HFF-Myc (cell line): ENCODE data around the gene NRCAM.
"Not testable (repeated sequence)": the region's sequence is repeated elsewhere in the genome, so short reads cannot be mapped to it uniquely, and the experiment has no call there.

Experiments
- DNase-seq: peaks from one replicate; pipeline ENCODE4 v3.0.0-alpha.2; 2011; ENCODE audit warnings: low read depth; ENCODE audit errors: extremely low read depth
- H3K4me3 ChIP-seq: replicated peaks from 2 replicates; pipeline ENCODE4 v1.5.1; 2011; ENCODE audit warnings: low read depth, mild to moderate bottlenecking, control low read depth, low read length
- CTCF ChIP-seq: IDR thresholded peaks from 2 replicates; pipeline ENCODE4 v1.5.1; 2012; ENCODE audit warnings: mild to moderate bottlenecking, low read depth, low read length, control low read depth; ENCODE audit errors: missing control alignments

The NRCAM gene

GRCh38 chr7:108284349-108285002 is 171.8 kb downstream of the NRCAM start:
- H3K4me3 ChIP-seq = no peak overlapping the region
- no peak for DNase-seq
- no peak for TF ChIP-seq CTCF

DNA sequence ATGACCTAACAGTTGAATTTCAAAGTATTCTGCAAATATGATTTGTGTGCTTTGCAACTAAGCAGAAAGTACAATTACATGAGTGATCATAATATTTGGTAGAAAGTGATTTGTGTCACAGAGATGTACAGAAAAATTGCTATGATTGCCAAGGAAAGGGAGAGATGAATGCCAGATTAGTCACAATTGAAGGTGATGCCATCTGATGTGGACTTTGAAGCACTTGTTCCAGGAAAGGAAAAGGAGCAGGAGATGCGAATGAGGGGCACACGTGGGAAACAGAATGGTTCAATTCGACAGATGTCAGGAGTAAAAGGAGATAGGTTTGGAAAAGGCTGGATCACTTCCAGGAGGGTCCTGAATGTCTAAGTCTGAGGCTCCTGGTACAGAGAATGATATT is 173.0 kb downstream of the NRCAM start:
- no peak for DNase-seq
- no peak for TF ChIP-seq CTCF

GRCh38 chr7:108282427-108282996 is 173.7 kb downstream of the NRCAM start:
- no peak for DNase-seq
- no peak overlapping the region for H3K4me3 ChIP-seq
- no peak for TF ChIP-seq CTCF

More for the DNA sequence above, 173.0 kb downstream of the NRCAM start:
- no peak overlapping the region for H3K4me3 ChIP-seq

DNA sequence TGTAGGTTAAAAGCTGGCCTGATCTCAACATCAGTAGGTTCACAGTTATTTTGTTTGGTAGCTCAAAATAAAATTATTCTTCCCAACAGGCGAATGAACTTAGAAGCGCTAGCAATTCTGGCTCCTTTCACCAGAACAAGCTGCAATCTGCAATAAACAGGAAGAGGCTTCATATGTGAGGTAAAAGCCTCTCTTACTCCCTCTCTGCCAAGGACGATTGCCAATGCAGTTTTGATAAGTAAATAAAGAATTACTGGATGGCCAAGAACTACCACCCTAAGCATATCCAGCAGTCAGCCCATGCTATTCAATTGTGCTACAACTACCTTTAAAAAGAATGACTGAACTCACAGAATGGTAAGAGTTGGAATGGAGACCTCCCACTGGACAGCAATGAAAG is 176.1 kb downstream of the NRCAM start:
- DNase-seq = no peak
- no peak overlapping the region for H3K4me3 ChIP-seq
- TF ChIP-seq CTCF = no peak

- no peak overlapping the region for H3K4me3 ChIP-seq
- TF ChIP-seq CTCF = no peak
- DNase-seq = no peak
Measured at GRCh38 chr7:108278776-108279175, 177.5 kb downstream of the NRCAM start.

- H3K4me3 ChIP-seq = no peak overlapping the region
- DNase-seq = no peak
- no peak for TF ChIP-seq CTCF
Measured at GRCh38 chr7:108278281-108278680, 178.0 kb downstream of the NRCAM start.

DNA sequence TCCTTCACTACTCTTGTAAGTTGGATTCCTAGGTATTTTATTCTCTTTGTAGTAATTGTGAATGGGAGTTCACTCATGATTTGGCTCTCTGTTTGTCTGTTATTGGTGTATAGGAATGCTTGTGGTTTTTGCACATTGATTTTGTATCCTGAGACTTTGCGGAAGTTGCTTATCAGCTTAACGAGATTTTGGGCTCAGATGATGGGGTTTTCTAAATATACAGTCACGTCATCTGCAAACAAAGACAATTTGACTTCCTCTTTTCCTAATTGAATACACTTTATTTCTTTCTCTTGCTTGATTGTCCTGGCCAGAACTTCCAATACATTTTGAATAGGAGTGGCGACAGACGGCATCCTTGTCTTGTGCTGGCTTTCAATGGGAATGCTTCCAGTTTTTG is 181.8 kb downstream of the NRCAM start:
- DNase-seq, H3K4me3 ChIP-seq: not testable (repeated sequence)

DNA sequence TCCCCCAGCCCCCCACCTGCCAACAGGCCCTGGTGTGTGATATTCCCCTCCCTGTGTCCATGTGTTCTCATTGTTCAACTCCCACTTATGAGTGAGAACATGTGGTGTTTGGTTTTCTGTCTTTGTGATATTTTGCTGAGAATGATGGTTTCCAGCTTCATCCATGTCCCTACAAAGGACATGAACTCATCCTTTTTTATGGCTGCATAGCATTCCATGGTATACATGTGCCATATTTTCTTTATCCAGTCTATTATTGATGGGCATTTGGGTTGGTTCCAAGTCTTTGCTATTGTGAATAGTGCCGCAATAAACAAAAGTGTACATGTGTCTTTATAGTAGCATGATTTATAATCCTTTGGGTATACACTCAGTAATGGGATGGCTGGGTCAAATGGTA is 183.3 kb downstream of the NRCAM start:
- not testable (repeated sequence) for DNase-seq, H3K4me3 ChIP-seq
